HFF-Myc (cell line): ENCODE measurements around the gene HDC.

Experiments
- DNase-seq: peaks from one replicate; pipeline ENCODE4 v3.0.0-alpha.2; 2011; ENCODE audit warnings: low read depth; ENCODE audit errors: extremely low read depth
- H3K4me3 ChIP-seq: replicated peaks from 2 replicates; pipeline ENCODE4 v1.5.1; 2011; ENCODE audit warnings: low read depth, mild to moderate bottlenecking, control low read depth, low read length
- CTCF ChIP-seq: IDR thresholded peaks from 2 replicates; pipeline ENCODE4 v1.5.1; 2012; ENCODE audit warnings: mild to moderate bottlenecking, low read depth, low read length, control low read depth; ENCODE audit errors: missing control alignments

HDC gene

GRCh38 chr15:50192926-50193620 lies 72.5 kb downstream of the HDC start:
- no peak for DNase-seq
- no peak for TF ChIP-seq CTCF
- H3K4me3 ChIP-seq, result no peak overlapping the region

GRCh38 chr15:50192164-50192563 lies 73.4 kb downstream of the HDC start:
- no peak for DNase-seq
- H3K4me3 ChIP-seq, result no peak overlapping the region
- no peak for TF ChIP-seq CTCF
